ENCODE measurements around the gene C17orf67.
"Not testable (repeated sequence)": the region's sequence is repeated elsewhere in the genome, so short reads cannot be mapped to it uniquely, and the experiment has no call there.

C17orf67 gene

GRCh38 chr17:56770427-56770826 is 63.3 kb downstream of the C17orf67 start:
- no peak for DNase-seq

GRCh38 chr17:56765449-56765848 is 68.3 kb downstream of the C17orf67 start:
- DNase-seq, result no peak

GRCh38 chr17:56762988-56763387 is 70.7 kb downstream of the C17orf67 start:
- DNase-seq, result no peak

GRCh38 chr17:56762144-56762543 is 71.6 kb downstream of the C17orf67 start:
- no peak for DNase-seq

- no peak for DNase-seq
Measured at GRCh38 chr17:56761387-56761786, 72.3 kb downstream of the C17orf67 start.

- not testable (repeated sequence) for DNase-seq
Measured at GRCh38 chr17:56757611-56758010, 76.1 kb downstream of the C17orf67 start.

- DNase-seq, result no peak
Measured at GRCh38 chr17:56756536-56756935, 77.2 kb downstream of the C17orf67 start.

- DNase-seq, result no peak
Measured at GRCh38 chr17:56755310-56755709, 78.4 kb downstream of the C17orf67 start.

- no peak for DNase-seq
Measured at GRCh38 chr17:56754523-56755208, 79.1 kb downstream of the C17orf67 start.

- no peak for DNase-seq
Measured at GRCh38 chr17:56752263-56752836, 81.4 kb downstream of the C17orf67 start.

GRCh38 chr17:56751145-56751738 is 82.5 kb downstream of the C17orf67 start:
- DNase-seq, result no peak

- no peak for DNase-seq
Measured at GRCh38 chr17:56744721-56745120, 89.0 kb downstream of the C17orf67 start.

GRCh38 chr17:56742601-56743000 is 91.1 kb downstream of the C17orf67 start:
- no peak for DNase-seq

All from stimulated activated naive CD4-positive, alpha-beta T cell treated with Interleukin-2 at 50 U/mL for 16 hours (primary cell).